Measurements from ENCODE around the gene PLOD2.

PLOD2 gene

GRCh38 chr3:146170591-146170990, 9.6 kb upstream of the PLOD2 start:
- Histone ChIP-seq H3K36me3 (ENCODE audit: control insufficient read depth in 5 of 5, insufficient read depth in 5 of 5, low read length in 5 of 5) (peaks cover 0 to 2% (median 0%) of the 10 kb centered on the region in 5 donors), H3K9ac (ENCODE audit: low read length in 5 of 5) (no peak overlapping the region), H3K27me3 (ENCODE audit: control insufficient read depth in 5 of 5, insufficient read depth in 4 of 5, low read length in 5 of 5) (no peaks in the 10 kb centered on the region), H3K27ac (ENCODE audit: low read depth, low read length) (no peak overlapping the region), H3K9me3 (ENCODE audit: control insufficient read depth in 5 of 5, low read length in 5 of 5) (peaks cover 0 to 3% (median 0%) of the 10 kb centered on the region in 5 donors), H3K4me3 (ENCODE audit: low read depth in 1 of 5, low read length in 5 of 5) (no peak overlapping the region), H3K4me1 (ENCODE audit: control insufficient read depth in 5 of 5, insufficient read depth in 5 of 5, low read length in 5 of 5) (peaks cover 0 to 12% (median 0%) of the 10 kb centered on the region in 5 donors)

DNA sequence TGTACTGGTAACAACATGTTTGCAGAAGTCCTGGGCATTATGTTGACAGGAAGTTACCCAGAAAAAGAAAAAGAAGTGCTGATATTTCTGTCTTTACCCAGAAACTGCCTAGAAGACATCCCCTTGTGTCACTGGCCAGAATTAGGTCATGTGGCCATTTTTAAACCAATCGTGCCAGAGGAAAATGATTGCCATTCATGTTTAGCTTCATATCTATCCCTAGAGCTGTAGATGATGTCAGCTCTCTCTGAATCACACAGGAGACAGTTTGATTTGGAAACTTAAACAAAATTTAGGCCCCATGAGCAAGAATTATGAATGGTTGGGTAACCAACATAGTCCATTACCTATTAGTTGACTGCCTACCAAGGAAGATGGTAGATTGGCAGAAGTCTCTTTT, 8.9 kb upstream of the PLOD2 start:
- no peak overlapping the region for H3K4me3 ChIP-seq (ENCODE audit: low read depth in 1 of 5, low read length in 5 of 5)
- peaks cover 0 to 15% (median 0%) of the 10 kb centered on the region in 5 donors for H3K4me1 ChIP-seq (ENCODE audit: control insufficient read depth in 5 of 5, insufficient read depth in 5 of 5, low read length in 5 of 5)
- no peaks in the 10 kb centered on the region for H3K27me3 ChIP-seq (ENCODE audit: control insufficient read depth in 5 of 5, insufficient read depth in 4 of 5, low read length in 5 of 5)
- H3K9me3 ChIP-seq (ENCODE audit: control insufficient read depth in 5 of 5, low read length in 5 of 5) = peaks cover 0 to 3% (median 0%) of the 10 kb centered on the region in 5 donors
- H3K9ac ChIP-seq (ENCODE audit: low read length in 5 of 5) = no peak overlapping the region
- no peak overlapping the region for H3K27ac ChIP-seq (ENCODE audit: low read depth, low read length)
- H3K36me3 ChIP-seq (ENCODE audit: control insufficient read depth in 5 of 5, insufficient read depth in 5 of 5, low read length in 5 of 5) = peaks cover 0 to 2% (median 0%) of the 10 kb centered on the region in 5 donors

DNA sequence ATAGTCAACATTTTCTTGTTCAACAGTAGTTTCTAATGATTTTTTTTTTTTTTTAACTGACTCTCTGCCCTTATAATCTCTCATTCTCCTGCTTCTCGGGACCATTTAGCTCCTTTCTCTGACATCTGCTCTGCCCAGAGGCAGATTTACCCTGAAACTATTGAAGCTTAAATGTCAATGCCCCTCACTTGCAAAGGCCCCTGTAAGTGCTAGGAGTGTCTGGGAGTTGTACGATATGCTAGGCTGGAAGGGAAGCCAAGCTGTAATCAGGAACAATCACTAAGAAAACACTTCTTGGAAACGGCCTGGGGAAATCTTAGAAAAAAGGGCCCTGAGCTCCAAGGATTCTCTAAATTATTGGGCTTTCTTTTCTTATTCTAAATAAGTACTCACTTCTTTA, 5.8 kb upstream of the PLOD2 start:
- peaks cover 3 to 32% (median 9%) of the 10 kb centered on the region in 5 donors for H3K4me1 ChIP-seq (ENCODE audit: control insufficient read depth in 5 of 5, insufficient read depth in 5 of 5, low read length in 5 of 5)
- no peaks in the 10 kb centered on the region for H3K27me3 ChIP-seq (ENCODE audit: control insufficient read depth in 5 of 5, insufficient read depth in 4 of 5, low read length in 5 of 5)
- H3K9ac ChIP-seq (ENCODE audit: low read length in 5 of 5) = peak overlapping the region in 2 of 5 donors; percentile 61 to 66
- peaks cover 0 to 3% (median 0%) of the 10 kb centered on the region in 5 donors for H3K9me3 ChIP-seq (ENCODE audit: control insufficient read depth in 5 of 5, low read length in 5 of 5)
- H3K27ac ChIP-seq (ENCODE audit: low read depth, low read length) = peak overlapping the region; percentile 95
- no peak overlapping the region for H3K4me3 ChIP-seq (ENCODE audit: low read depth in 1 of 5, low read length in 5 of 5)
- no peaks in the 10 kb centered on the region for H3K36me3 ChIP-seq (ENCODE audit: control insufficient read depth in 5 of 5, insufficient read depth in 5 of 5, low read length in 5 of 5)

GRCh38 chr3:146166415-146166821, 5.4 kb upstream of the PLOD2 start:
- peaks cover 4 to 35% (median 13%) of the 10 kb centered on the region in 5 donors for H3K4me1 ChIP-seq (ENCODE audit: control insufficient read depth in 5 of 5, insufficient read depth in 5 of 5, low read length in 5 of 5)
- H3K9me3 ChIP-seq (ENCODE audit: control insufficient read depth in 5 of 5, low read length in 5 of 5) = peaks cover 0 to 3% (median 0%) of the 10 kb centered on the region in 5 donors
- no peaks in the 10 kb centered on the region for H3K27me3 ChIP-seq (ENCODE audit: control insufficient read depth in 5 of 5, insufficient read depth in 4 of 5, low read length in 5 of 5)
- no peaks in the 10 kb centered on the region for H3K36me3 ChIP-seq (ENCODE audit: control insufficient read depth in 5 of 5, insufficient read depth in 5 of 5, low read length in 5 of 5)
- peak overlapping the region; percentile 95 for H3K27ac ChIP-seq (ENCODE audit: low read depth, low read length)
- H3K9ac ChIP-seq (ENCODE audit: low read length in 5 of 5) = peak overlapping the region in 2 of 5 donors; percentile 61 to 66
- H3K4me3 ChIP-seq (ENCODE audit: low read depth in 1 of 5, low read length in 5 of 5) = no peak overlapping the region

DNA sequence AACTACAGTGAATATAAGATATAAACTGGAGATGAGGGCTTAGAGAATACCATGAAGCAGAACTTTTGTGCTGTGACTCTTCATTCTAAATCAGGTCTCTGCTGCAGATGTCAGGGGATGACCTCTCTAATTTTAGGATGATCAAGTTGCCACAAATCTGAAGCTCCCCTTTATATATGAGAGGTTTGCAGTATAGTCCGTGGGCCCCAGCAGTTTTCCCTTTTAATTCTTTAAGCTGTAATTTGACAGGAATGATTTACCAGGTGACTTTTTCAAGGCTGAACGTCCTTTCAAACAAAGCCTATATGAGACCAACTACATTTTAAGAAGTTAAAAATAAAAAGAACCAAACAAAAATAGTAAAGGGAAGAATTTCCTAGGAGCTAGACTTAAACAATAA, 4.9 kb upstream of the PLOD2 start:
- Histone ChIP-seq H3K4me1 (ENCODE audit: control insufficient read depth in 5 of 5, insufficient read depth in 5 of 5, low read length in 5 of 5) (peaks cover 4 to 35% (median 17%) of the 10 kb centered on the region in 5 donors), H3K27ac (ENCODE audit: low read depth, low read length) (peak overlapping the region; percentile 95), H3K27me3 (ENCODE audit: control insufficient read depth in 5 of 5, insufficient read depth in 4 of 5, low read length in 5 of 5) (no peaks in the 10 kb centered on the region), H3K9ac (ENCODE audit: low read length in 5 of 5) (no peak overlapping the region), H3K36me3 (ENCODE audit: control insufficient read depth in 5 of 5, insufficient read depth in 5 of 5, low read length in 5 of 5) (no peaks in the 10 kb centered on the region), H3K9me3 (ENCODE audit: control insufficient read depth in 5 of 5, low read length in 5 of 5) (peaks cover 0 to 2% (median 0%) of the 10 kb centered on the region in 5 donors), H3K4me3 (ENCODE audit: low read depth in 1 of 5, low read length in 5 of 5) (no peak overlapping the region)

GRCh38 chr3:146164971-146165769, 4.2 kb upstream of the PLOD2 start:
- H3K9ac ChIP-seq (ENCODE audit: low read length in 5 of 5) = no peak overlapping the region

GRCh38 chr3:146164506-146164905, 3.5 kb upstream of the PLOD2 start:
- Histone ChIP-seq H3K9me3 (ENCODE audit: control insufficient read depth in 5 of 5, low read length in 5 of 5) (no peaks in the 10 kb centered on the region), H3K4me1 (ENCODE audit: control insufficient read depth in 5 of 5, insufficient read depth in 5 of 5, low read length in 5 of 5) (peaks cover 4 to 44% (median 26%) of the 10 kb centered on the region in 5 donors), H3K36me3 (ENCODE audit: control insufficient read depth in 5 of 5, insufficient read depth in 5 of 5, low read length in 5 of 5) (no peaks in the 10 kb centered on the region), H3K4me3 (ENCODE audit: low read depth in 1 of 5, low read length in 5 of 5) (no peak overlapping the region), H3K27ac (ENCODE audit: low read depth, low read length) (no peak overlapping the region), H3K9ac (ENCODE audit: low read length in 5 of 5) (no peak overlapping the region), H3K27me3 (ENCODE audit: control insufficient read depth in 5 of 5, insufficient read depth in 4 of 5, low read length in 5 of 5) (no peaks in the 10 kb centered on the region)

More at GRCh38 chr3:146164971-146165769, 4.2 kb upstream of the PLOD2 start:
- Histone ChIP-seq H3K4me3 (ENCODE audit: low read depth in 1 of 5, low read length in 5 of 5) (no peak overlapping the region), H3K27ac (ENCODE audit: low read depth, low read length) (peak overlapping the region; percentile 95), H3K4me1 (ENCODE audit: control insufficient read depth in 5 of 5, insufficient read depth in 5 of 5, low read length in 5 of 5) (peaks cover 4 to 40% (median 24%) of the 10 kb centered on the region in 5 donors), H3K27me3 (ENCODE audit: control insufficient read depth in 5 of 5, insufficient read depth in 4 of 5, low read length in 5 of 5) (no peaks in the 10 kb centered on the region), H3K9me3 (ENCODE audit: control insufficient read depth in 5 of 5, low read length in 5 of 5) (no peaks in the 10 kb centered on the region), H3K36me3 (ENCODE audit: control insufficient read depth in 5 of 5, insufficient read depth in 5 of 5, low read length in 5 of 5) (no peaks in the 10 kb centered on the region)

- Histone ChIP-seq H3K9me3 (ENCODE audit: control insufficient read depth in 5 of 5, low read length in 5 of 5) (no peaks in the 10 kb centered on the region), H3K4me1 (ENCODE audit: control insufficient read depth in 5 of 5, insufficient read depth in 5 of 5, low read length in 5 of 5) (peaks cover 4 to 45% (median 30%) of the 10 kb centered on the region in 5 donors), H3K36me3 (ENCODE audit: control insufficient read depth in 5 of 5, insufficient read depth in 5 of 5, low read length in 5 of 5) (no peaks in the 10 kb centered on the region), H3K4me3 (ENCODE audit: low read depth in 1 of 5, low read length in 5 of 5) (no peak overlapping the region), H3K27me3 (ENCODE audit: control insufficient read depth in 5 of 5, insufficient read depth in 4 of 5, low read length in 5 of 5) (no peaks in the 10 kb centered on the region), H3K9ac (ENCODE audit: low read length in 5 of 5) (no peak overlapping the region), H3K27ac (ENCODE audit: low read depth, low read length) (no peak overlapping the region)
Observed at GRCh38 chr3:146164071-146164470, 3.1 kb upstream of the PLOD2 start.

- no peak overlapping the region for H3K4me3 ChIP-seq (ENCODE audit: low read depth in 1 of 5, low read length in 5 of 5)
- no peaks in the 10 kb centered on the region for H3K36me3 ChIP-seq (ENCODE audit: control insufficient read depth in 5 of 5, insufficient read depth in 5 of 5, low read length in 5 of 5)
- no peak overlapping the region for H3K27ac ChIP-seq (ENCODE audit: low read depth, low read length)
- no peaks in the 10 kb centered on the region for H3K27me3 ChIP-seq (ENCODE audit: control insufficient read depth in 5 of 5, insufficient read depth in 4 of 5, low read length in 5 of 5)
- no peaks in the 10 kb centered on the region for H3K9me3 ChIP-seq (ENCODE audit: control insufficient read depth in 5 of 5, low read length in 5 of 5)
- H3K9ac ChIP-seq (ENCODE audit: low read length in 5 of 5) = no peak overlapping the region
- H3K4me1 ChIP-seq (ENCODE audit: control insufficient read depth in 5 of 5, insufficient read depth in 5 of 5, low read length in 5 of 5) = peaks cover 4 to 50% (median 35%) of the 10 kb centered on the region in 5 donors
Observed at GRCh38 chr3:146163584-146163983, 2.6 kb upstream of the PLOD2 start.

- no peak overlapping the region for H3K9ac ChIP-seq (ENCODE audit: low read length in 5 of 5)
- H3K9me3 ChIP-seq (ENCODE audit: control insufficient read depth in 5 of 5, low read length in 5 of 5) = no peaks in the 10 kb centered on the region
- peaks cover 4 to 60% (median 45%) of the 10 kb centered on the region in 5 donors for H3K4me1 ChIP-seq (ENCODE audit: control insufficient read depth in 5 of 5, insufficient read depth in 5 of 5, low read length in 5 of 5)
- peak overlapping the region; percentile 99 for H3K27ac ChIP-seq (ENCODE audit: low read depth, low read length)
- no peaks in the 10 kb centered on the region for H3K36me3 ChIP-seq (ENCODE audit: control insufficient read depth in 5 of 5, insufficient read depth in 5 of 5, low read length in 5 of 5)
- H3K27me3 ChIP-seq (ENCODE audit: control insufficient read depth in 5 of 5, insufficient read depth in 4 of 5, low read length in 5 of 5) = no peaks in the 10 kb centered on the region
- no peak overlapping the region for H3K4me3 ChIP-seq (ENCODE audit: low read depth in 1 of 5, low read length in 5 of 5)
Observed at GRCh38 chr3:146162561-146162960, 1.6 kb upstream of the PLOD2 start.

All from subcutaneous abdominal adipose tissue (tissue), 5 donors.